Stomach (tissue), 9 donors: ENCODE results near the gene DCAKD. TPM values are rescaled to one million over a fixed set of nuclear protein-coding genes. Genes with fewer than 3 reads are reported as not detected.

Experiments used
- DNase-seq, 2 donors: peaks; one replicate each; pipeline versions ENCODE4 v3.0.0 to v3.0.0-alpha.2; 2013 to 2019
- H3K27ac ChIP-seq, 5 donors: fragments of 200-600 bp in 4 of 5; sonication (generic) in 4 of 5; one replicate each; pipeline ENCODE4 v1.5.1; 2013 to 2019; ENCODE audit warnings: mild to moderate bottlenecking in 1 of 5, moderate library complexity in 1 of 5
- H3K27me3 ChIP-seq, 3 donors: fragments of 200-600 bp; sonication (generic); one replicate each; pipeline ENCODE4 v1.5.1; 2017 to 2019; ENCODE audit warnings: mixed run types in 1 of 3
- H3K36me3 ChIP-seq, 4 donors: fragments of 200-600 bp; sonication (generic); 1 replicate in 3 of 4; 2 replicates in 1 of 4; pipeline ENCODE4 v1.5.1; 2016 to 2019
- H3K4me1 ChIP-seq, 4 donors: fragments of 200-600 bp; sonication (generic); one replicate each; pipeline ENCODE4 v1.5.1; 2016 to 2019
- H3K4me3 ChIP-seq, 4 donors: fragments of 200-600 bp; sonication (generic) in 3 of 4; one replicate each; pipeline ENCODE4 v1.5.1; 2016 to 2019; ENCODE audit warnings: mild to moderate bottlenecking in 1 of 4
- H3K9me3 ChIP-seq, 4 donors: fragments of 200-600 bp; sonication (generic); one replicate each; pipeline ENCODE4 v1.5.1; 2016 to 2019
- CTCF ChIP-seq, 7 experiments: fragments of 450-650 bp in 4 of 7; fragments of 200-600 bp in 3 of 7; sonication (generic) in 3 of 7; IDR thresholded peaks; one replicate each; pipeline ENCODE4 v1.5.1; 2016 to 2019; ENCODE audit warnings: antibody characterized with exemption in 7 of 7, control low read depth in 2 of 7, mild to moderate bottlenecking in 1 of 7
- EP300 ChIP-seq: sonication (generic); formaldehyde crosslinking; IDR thresholded peaks from one replicate; pipeline ENCODE4 v1.6.1; 2017; ENCODE audit warnings: antibody characterized with exemption
- POLR2A ChIP-seq, 4 donors: fragments of 450-650 bp; IDR thresholded peaks; one replicate each; pipeline ENCODE4 v1.6.1; 2016; ENCODE audit warnings: antibody characterized with exemption in 4 of 4, control low read depth in 2 of 4, mild to moderate bottlenecking in 1 of 4, moderate library complexity in 1 of 4
- POLR2AphosphoS5 ChIP-seq, 3 donors: sonication (generic); formaldehyde crosslinking; IDR thresholded peaks; one replicate each; pipeline ENCODE4 v1.6.1; 2016; ENCODE audit warnings: antibody characterized with exemption in 3 of 3
- WGBS, 5 donors: extraction: QIAGEN DNeasy Blood & Tissue Kit in 3 of 5; methylation state at CpG; one replicate each; pipeline versions ENCODE4 v1.1.5 to v1.1.7; 2013 to 2018; 5-methylcytosine and 5-hydroxymethylcytosine counted together
- intact Hi-C: fragments of 100-400 bp; cut with DNase I; formaldehyde crosslinking; loops from one replicate; pipeline ENCODE4 v1.15.1; 2023; ENCODE audit warnings: low total_unique reads
- polyA plus RNA-seq, 3 donors: library from polyadenylated mRNA; stranded (reverse); fragments of 200-250 nt; gene quantifications; one replicate each; pipeline ENCODE4 v1.2.3, GENCODE V29; 2013
- total RNA-seq, 5 donors: library from RNA; depleted of rRNA; stranded (reverse); fragments of >200 nt; gene quantifications; one replicate each; pipeline versions ENCODE4 v1.1.0 to v1.2.3, GENCODE V29; 2014 to 2016
- donor health status: healthy with polysubstance abuse.
- donor health status: Bipolar disorder and iron deficiency.
- donor health status: healthy.

Gene DCAKD
- total and polyA plus RNA-seq, 8 donors: 2.3 to 22.9 (median 13.2) TPM

GRCh38 chr17:45048795-45049563 is 2.5 kb downstream of the DCAKD start:
- no peak overlapping the region for H3K27ac ChIP-seq
- 89 to 93% (median 93%) methylated on average over 8 of the region's 8 CpGs for WGBS, 5 donors
- no peaks in the 10 kb centered on the region for H3K36me3 ChIP-seq
- peaks cover 15 to 48% (median 33%) of the 10 kb centered on the region in 4 donors for H3K4me1 ChIP-seq
- no peaks in the 10 kb centered on the region for H3K27me3 ChIP-seq
- intact Hi-C loops: no loop called here
- no peak for TF ChIP-seq POLR2A (IDR thresholded peaks at IDR 0.05)
- TF ChIP-seq POLR2AphosphoS5 (IDR thresholded peaks at IDR 0.05): no peak
- peak in 2 of 7 experiments; percentile 14 to 19 for TF ChIP-seq CTCF (IDR thresholded peaks at IDR 0.05)
- no peak for TF ChIP-seq EP300
- no peak for DNase-seq
- H3K4me3 ChIP-seq: no peak overlapping the region
- no peaks in the 10 kb centered on the region for H3K9me3 ChIP-seq

GRCh38 chr17:45046537-45047125 is 4.8 kb downstream of the DCAKD start:
- no peak overlapping the region for H3K4me3 ChIP-seq
- peaks cover 20 to 63% (median 39%) of the 10 kb centered on the region in 4 donors for H3K4me1 ChIP-seq
- no peak for DNase-seq
- WGBS, 5 donors: 83 to 92% (median 89%) methylated on average over 9 of the region's 9 CpGs
- TF ChIP-seq POLR2AphosphoS5 (IDR thresholded peaks at IDR 0.05) (no peak), EP300 (no peak), POLR2A (IDR thresholded peaks at IDR 0.05) (no peak), CTCF (IDR thresholded peaks at IDR 0.05) (no peak)
- intact Hi-C loops: no loop called here
- no peaks in the 10 kb centered on the region for H3K36me3 ChIP-seq
- no peaks in the 10 kb centered on the region for H3K27me3 ChIP-seq
- no peak overlapping the region for H3K27ac ChIP-seq
- H3K9me3 ChIP-seq: no peaks in the 10 kb centered on the region

- intact Hi-C loops: no loop called here
- H3K36me3 ChIP-seq: no peaks in the 10 kb centered on the region
- no peak for TF ChIP-seq POLR2AphosphoS5 (IDR thresholded peaks at IDR 0.05)
- no peak for TF ChIP-seq POLR2A (IDR thresholded peaks at IDR 0.05)
- no peak for TF ChIP-seq EP300
- no peak for TF ChIP-seq CTCF (IDR thresholded peaks at IDR 0.05)
- H3K4me1 ChIP-seq: peaks cover 11 to 74% (median 45%) of the 10 kb centered on the region in 4 donors
- no peaks in the 10 kb centered on the region for H3K9me3 ChIP-seq
- no peak overlapping the region for H3K4me3 ChIP-seq
- no peak for DNase-seq
- no peak overlapping the region for H3K27ac ChIP-seq
- no peaks in the 10 kb centered on the region for H3K27me3 ChIP-seq
- 82 to 92% (median 87%) methylated on average over 18 of the region's 18 CpGs for WGBS, 5 donors
These were observed 7.5 kb downstream of the DCAKD start for GRCh38 chr17:45043813-45044540.

GRCh38 chr17:45042346-45043120 is 8.9 kb downstream of the DCAKD start:
- no peak for DNase-seq
- intact Hi-C loops: no loop called here
- WGBS, 5 donors: 78 to 84% (median 82%) methylated on average over 11 of the region's 11 CpGs
- Histone ChIP-seq H3K27ac (no peak overlapping the region), H3K4me1 (peaks cover 11 to 74% (median 48%) of the 10 kb centered on the region in 4 donors), H3K9me3 (no peaks in the 10 kb centered on the region), H3K27me3 (no peaks in the 10 kb centered on the region), H3K4me3 (no peak overlapping the region), H3K36me3 (no peaks in the 10 kb centered on the region)
- TF ChIP-seq EP300 (no peak), CTCF (IDR thresholded peaks at IDR 0.05) (no peak), POLR2A (IDR thresholded peaks at IDR 0.05) (no peak), POLR2AphosphoS5 (IDR thresholded peaks at IDR 0.05) (no peak)
